MM.1S (cell line): ENCODE results near the gene WTIP.
"Not testable (repeated sequence)": the region's sequence is repeated elsewhere in the genome, so short reads cannot be mapped to it uniquely, and the experiment has no call there.

ENCODE experiments used
- DNase-seq: peaks from one replicate; pipeline ENCODE4 v3.0.0-alpha.2; 2015
- H2AFZ ChIP-seq: fragments of 300-600 bp; sonication (generic); 2 replicates; pipeline ENCODE4 v1.6.0; 2016; ENCODE audit warnings: antibody characterized with exemption, low read length
- H3F3A ChIP-seq: fragments of 300-600 bp; sonication (generic); 2 replicates; pipeline ENCODE4 v1.6.1; 2016; ENCODE audit warnings: mild to moderate bottlenecking, antibody characterized with exemption, low read length, moderate library complexity, mixed read lengths; ENCODE audit not compliant: insufficient read depth
- H3K27ac ChIP-seq: fragments of 300-600 bp; sonication (generic); 2 replicates; pipeline ENCODE4 v1.5.1; 2016; ENCODE audit warnings: mild to moderate bottlenecking, low read length
- H3K27me3 ChIP-seq: fragments of 300-600 bp; sonication (generic); replicated peaks from 2 replicates; pipeline ENCODE4 v1.6.0; 2016; ENCODE audit warnings: low read length; ENCODE audit not compliant: insufficient read depth
- H3K36me3 ChIP-seq: fragments of 300-600 bp; sonication (generic); replicated peaks from 2 replicates; pipeline ENCODE4 v1.6.1; 2016; ENCODE audit warnings: mild to moderate bottlenecking, low read length, mixed read lengths; ENCODE audit not compliant: insufficient read depth
- H3K4me1 ChIP-seq: fragments of 300-600 bp; sonication (generic); 2 replicates; pipeline ENCODE4 v1.6.1; 2016; ENCODE audit warnings: low read length, mixed read lengths
- H3K4me2 ChIP-seq: fragments of 300-600 bp; sonication (generic); 2 replicates; pipeline ENCODE4 v1.6.0; 2016; ENCODE audit warnings: low read depth, low read length
- H3K4me3 ChIP-seq: fragments of 300-600 bp; sonication (generic); 2 replicates; pipeline ENCODE4 v1.5.1; 2016; ENCODE audit warnings: low read length, mixed read lengths
- H3K79me2 ChIP-seq: fragments of 300-600 bp; sonication (generic); 2 replicates; pipeline ENCODE4 v1.6.1; 2016; ENCODE audit warnings: mixed run types, low read length, mixed read lengths
- H3K9ac ChIP-seq: fragments of 300-600 bp; sonication (generic); 2 replicates; pipeline ENCODE4 v1.6.1; 2016; ENCODE audit warnings: low read length, mixed read lengths
- H3K9me2 ChIP-seq: fragments of 300-600 bp; sonication (generic); replicated peaks from 2 replicates; pipeline ENCODE4 v1.6.1; 2016; ENCODE audit warnings: mild to moderate bottlenecking, low read length, mixed read lengths; ENCODE audit not compliant: insufficient read depth
- H3K9me3 ChIP-seq: fragments of 300-600 bp; sonication (generic); replicated peaks from 2 replicates; pipeline ENCODE4 v1.6.1; 2016; ENCODE audit warnings: mild to moderate bottlenecking, low read length, mixed read lengths; ENCODE audit not compliant: insufficient read depth
- H4K20me1 ChIP-seq: fragments of 300-600 bp; sonication (generic); 2 replicates; pipeline ENCODE4 v1.6.1; 2016; ENCODE audit warnings: mild to moderate bottlenecking, low read length, moderate library complexity, mixed read lengths; ENCODE audit not compliant: insufficient read depth
- EZH2 ChIP-seq: fragments of 300-600 bp; sonication (generic); optimal IDR thresholded peaks from 2 replicates; pipeline ENCODE3; 2017; ENCODE audit warnings: low read depth, mild to moderate bottlenecking, antibody characterized with exemption, low read length, mixed read lengths
- EZH2phosphoT487 ChIP-seq: fragments of 300-600 bp; sonication (generic); IDR thresholded peaks from 2 replicates; pipeline ENCODE4 v1.6.1; 2018; ENCODE audit warnings: antibody characterized with exemption, low read length
- TF ChIP-seq, protein P1 (sequence below): fragments of 300-600 bp; sonication (generic); IDR thresholded peaks from 2 replicates; pipeline ENCODE4 v1.5.1; 2016; ENCODE audit warnings: antibody characterized with exemption, low read length, mixed read lengths

Gene WTIP

DNA sequence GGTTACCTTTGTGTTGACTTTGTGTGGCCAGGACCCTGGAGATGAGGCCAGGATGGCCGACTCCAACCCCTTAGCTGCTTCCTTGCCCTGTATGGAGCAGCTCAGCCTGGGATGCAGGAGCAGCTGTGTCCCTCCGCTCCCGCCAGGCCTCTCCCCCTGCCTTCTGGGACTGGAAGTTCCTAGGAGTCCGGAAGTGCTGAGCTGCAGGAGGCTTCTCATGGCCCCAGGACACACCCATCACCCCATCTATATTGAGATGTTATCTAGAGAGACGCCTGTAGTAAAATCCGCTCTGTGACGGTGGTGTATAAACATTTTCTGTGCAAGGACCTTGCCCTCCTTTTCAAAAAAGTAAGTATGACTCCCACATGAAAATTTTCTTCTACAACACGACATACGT, 27.0 kb downstream of the WTIP start:
- DNase-seq: no peak
- Histone ChIP-seq H4K20me1 (no peaks in the 10 kb centered on the region), H3K4me2 (no peak overlapping the region), H3K9me2 (no peaks in the 10 kb centered on the region), H3F3A (no peaks in the 10 kb centered on the region), H2AFZ (no peak overlapping the region), H3K9ac (no peak overlapping the region), H3K9me3 (no peaks in the 10 kb centered on the region), H3K4me3 (no peak overlapping the region), H3K4me1 (no peaks in the 10 kb centered on the region), H3K27ac (no peak overlapping the region), H3K27me3 (no peaks in the 10 kb centered on the region; the same call in 1 of the 2 replicates), H3K79me2 (no peaks in the 10 kb centered on the region), H3K36me3 (no peaks in the 10 kb centered on the region)
- TF ChIP-seq, protein P1, sequence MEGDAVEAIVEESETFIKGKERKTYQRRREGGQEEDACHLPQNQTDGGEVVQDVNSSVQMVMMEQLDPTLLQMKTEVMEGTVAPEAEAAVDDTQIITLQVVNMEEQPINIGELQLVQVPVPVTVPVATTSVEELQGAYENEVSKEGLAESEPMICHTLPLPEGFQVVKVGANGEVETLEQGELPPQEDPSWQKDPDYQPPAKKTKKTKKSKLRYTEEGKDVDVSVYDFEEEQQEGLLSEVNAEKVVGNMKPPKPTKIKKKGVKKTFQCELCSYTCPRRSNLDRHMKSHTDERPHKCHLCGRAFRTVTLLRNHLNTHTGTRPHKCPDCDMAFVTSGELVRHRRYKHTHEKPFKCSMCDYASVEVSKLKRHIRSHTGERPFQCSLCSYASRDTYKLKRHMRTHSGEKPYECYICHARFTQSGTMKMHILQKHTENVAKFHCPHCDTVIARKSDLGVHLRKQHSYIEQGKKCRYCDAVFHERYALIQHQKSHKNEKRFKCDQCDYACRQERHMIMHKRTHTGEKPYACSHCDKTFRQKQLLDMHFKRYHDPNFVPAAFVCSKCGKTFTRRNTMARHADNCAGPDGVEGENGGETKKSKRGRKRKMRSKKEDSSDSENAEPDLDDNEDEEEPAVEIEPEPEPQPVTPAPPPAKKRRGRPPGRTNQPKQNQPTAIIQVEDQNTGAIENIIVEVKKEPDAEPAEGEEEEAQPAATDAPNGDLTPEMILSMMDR: no peak
- TF ChIP-seq EZH2phosphoT487: no peak
- TF ChIP-seq EZH2: no peak

DNA sequence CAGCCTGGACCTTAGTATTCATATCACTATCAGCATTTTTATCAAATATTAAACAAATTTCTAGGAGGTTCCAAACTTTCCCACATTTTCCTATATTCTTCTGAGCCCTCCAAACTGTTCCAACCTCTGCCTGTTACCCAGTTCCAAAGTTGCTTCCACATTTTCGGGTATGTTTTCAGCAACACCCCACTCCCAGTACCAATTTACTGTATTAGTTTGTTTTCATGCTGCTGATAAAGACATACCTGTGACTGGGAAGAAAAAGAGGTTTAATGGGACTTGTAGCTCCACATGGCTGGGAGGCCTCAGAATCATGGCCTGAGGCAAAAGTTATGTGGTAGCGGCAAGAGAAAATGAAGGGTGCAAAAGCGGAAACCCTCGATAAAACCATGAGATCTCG, 29.3 kb downstream of the WTIP start:
- not testable (repeated sequence) for H3K9me3 ChIP-seq, H3K79me2 ChIP-seq, H2AFZ ChIP-seq, H3K4me1 ChIP-seq, H3K4me2 ChIP-seq, H3K9ac ChIP-seq, H3K9me2 ChIP-seq, H3F3A ChIP-seq, H4K20me1 ChIP-seq, H3K27me3 ChIP-seq, H3K4me3 ChIP-seq, H3K36me3 ChIP-seq, DNase-seq, H3K27ac ChIP-seq

DNA sequence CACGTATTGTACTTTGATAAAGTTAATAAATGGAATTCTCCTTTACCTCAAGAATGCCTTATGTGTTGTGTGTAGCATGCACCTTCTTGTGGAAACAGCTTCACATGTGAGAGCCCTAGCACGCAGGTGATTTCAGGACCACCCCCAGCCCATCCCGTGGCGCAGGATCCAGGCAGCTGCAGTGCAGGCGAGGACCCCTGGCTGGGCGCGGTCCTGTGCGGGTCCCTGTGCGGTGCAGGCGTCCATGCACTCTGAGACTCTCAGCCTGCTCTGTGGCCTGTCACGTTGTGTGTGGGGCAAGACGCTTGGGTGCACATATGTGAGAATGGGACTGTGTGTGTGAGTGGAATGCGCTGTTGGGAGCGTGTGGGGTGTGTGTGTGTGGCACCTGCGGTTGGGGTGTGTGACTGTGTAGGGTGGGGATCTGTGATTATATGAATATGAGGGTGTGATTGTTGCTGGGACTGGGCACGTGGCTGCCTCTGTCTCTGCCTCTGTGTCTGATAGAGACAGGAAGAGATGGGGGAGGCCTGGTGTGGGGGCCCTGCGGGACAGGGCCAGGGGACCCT, 30.8 kb downstream of the WTIP start:
- Histone ChIP-seq H3K79me2 (no peaks in the 10 kb centered on the region), H3F3A (no peaks in the 10 kb centered on the region), H3K27ac (no peak overlapping the region), H3K4me2 (no peak overlapping the region), H2AFZ (no peak overlapping the region), H3K4me3 (no peak overlapping the region), H3K9ac (no peak overlapping the region), H3K4me1 (no peaks in the 10 kb centered on the region), H3K36me3 (no peaks in the 10 kb centered on the region), H3K9me3 (no peaks in the 10 kb centered on the region), H3K27me3 (peaks cover 4% of the 10 kb centered on the region), H4K20me1 (no peaks in the 10 kb centered on the region), H3K9me2 (no peaks in the 10 kb centered on the region)
- DNase-seq: no peak
- TF ChIP-seq EZH2: no peak
- TF ChIP-seq, protein P1: no peak
- no peak for TF ChIP-seq EZH2phosphoT487

DNA sequence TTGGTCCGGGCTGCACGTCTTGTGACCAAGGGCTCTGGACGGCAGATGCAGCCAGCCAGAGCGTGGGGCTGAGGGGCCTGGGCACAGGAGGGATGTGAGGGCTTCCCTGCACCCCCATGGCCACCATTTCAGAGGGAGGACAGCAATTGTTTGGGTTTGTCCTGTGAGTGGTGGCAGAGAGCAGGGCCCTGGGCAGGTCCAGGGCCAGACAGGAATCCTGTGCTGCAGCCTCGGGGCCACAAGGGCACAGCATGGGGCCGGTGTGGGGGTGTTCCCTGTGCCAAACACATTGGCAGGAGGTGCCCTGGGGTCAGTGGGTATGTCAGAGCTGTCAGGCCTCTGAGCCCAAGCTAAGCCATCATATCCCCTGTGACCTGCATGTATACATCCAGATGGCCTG, 32.2 kb downstream of the WTIP start:
- Histone ChIP-seq H3K36me3 (no peaks in the 10 kb centered on the region), H3K9me2 (no peaks in the 10 kb centered on the region), H2AFZ (no peak overlapping the region), H3K27me3 (peaks cover 4% of the 10 kb centered on the region; the same call in 1 of the 2 replicates), H3K4me3 (no peak overlapping the region), H3K4me2 (no peak overlapping the region), H3K9ac (no peak overlapping the region), H3F3A (no peaks in the 10 kb centered on the region), H3K9me3 (no peaks in the 10 kb centered on the region), H3K27ac (no peak overlapping the region), H3K79me2 (no peaks in the 10 kb centered on the region), H3K4me1 (no peaks in the 10 kb centered on the region), H4K20me1 (no peaks in the 10 kb centered on the region)
- DNase-seq: no peak
- no peak for TF ChIP-seq EZH2
- TF ChIP-seq EZH2phosphoT487: no peak
- TF ChIP-seq, protein P1: no peak
